K562 (cell line): ENCODE results near the gene FFAR4. TPM values are rescaled to one million over a fixed set of nuclear protein-coding genes. Genes with fewer than 3 reads are reported as not detected.

Experiments used
- ATF3 ChIP-seq, 2 experiments: fragments of 450-650 bp in 1 of 2; sonication (generic) in 1 of 2; formaldehyde crosslinking in 1 of 2; IDR thresholded peaks in 1 of 2; conservative IDR thresholded peaks in 1 of 2; 2 replicates each; pipeline versions ENCODE4 v1.6.1 to v1.8.1; 2016 to 2023; ENCODE audit warnings: mild to moderate bottlenecking in 2 of 2, moderate library complexity in 2 of 2, inconsistent platforms in 1 of 2, missing genetic modification reagents in 1 of 2
- BMI1 ChIP-seq: fragments of 150-350 bp; IDR thresholded peaks from 2 replicates; pipeline ENCODE4 v1.6.1; 2014; ENCODE audit warnings: low read length
- CBX1 ChIP-seq: sonication (generic); IDR thresholded peaks from 2 replicates; pipeline ENCODE4 v1.6.1; 2016; ENCODE audit warnings: antibody characterized with exemption, low read depth, mild to moderate bottlenecking
- CREM ChIP-seq: IDR thresholded peaks from 2 replicates; pipeline ENCODE4 v1.6.1; 2014; ENCODE audit warnings: antibody characterized with exemption, low read depth
- MTA2 ChIP-seq: fragments of 450-650 bp; IDR thresholded peaks from 2 replicates; pipeline ENCODE4 v1.6.1; 2016; ENCODE audit warnings: low read depth
- NFE2 ChIP-seq: IDR thresholded peaks from 2 replicates; pipeline ENCODE4 v1.6.1; 2014; ENCODE audit warnings: antibody characterized with exemption, low read depth
- REST ChIP-seq, 2 experiments: fragments of 450-650 bp; formaldehyde crosslinking in 1 of 2; IDR thresholded peaks; 2 replicates each; pipeline versions ENCODE4 v1.4.0 to v1.6.1; 2014 to 2020; ENCODE audit warnings: mild to moderate bottlenecking in 2 of 2, borderline replicate concordance in 1 of 2, low read depth in 1 of 2
- polyA plus RNA-seq, 8 experiments: library from polyadenylated mRNA; depleted of rRNA in 4 of 8; stranded (reverse) in 5 of 8; unstranded in 3 of 8; fragments of >200 nt; fragmentation: Nextera tagmentation in 2 of 8; fragmentation: Illumina TruSeq in 1 of 8; extraction: Ambion mirVana in 2 of 8; extraction: Trizol in 1 of 8; gene quantifications; 2 replicates each; pipeline versions ENCODE4 v1.2.1 to v1.2.3, GENCODE V29; 2011 to 2014; ENCODE audit warnings: inconsistent platforms in 1 of 8, missing spikeins in 1 of 8
- total RNA-seq, 7 experiments: library from RNA; depleted of rRNA in 6 of 7; stranded (reverse); fragments of >200 nt in 6 of 7; fragmentation: Illumina TruSeq in 2 of 7; extraction: Trizol in 2 of 7; gene quantifications; 2 replicates each; pipeline versions ENCODE4 v1.2.1 to v1.2.3, GENCODE V29; 2011 to 2021; ENCODE audit warnings: low replicate concordance in 1 of 7

Gene FFAR4
- total and polyA plus RNA-seq, 9 of the 15 experiments (the other 6 are each of a cell fraction or from before 2014, with no cell fraction given): not detected

- peak; percentile 46 for TF ChIP-seq REST (IDR thresholded peaks at IDR 0.05; ENCODE audit: borderline replicate concordance)
- no peak for TF ChIP-seq REST (CRISPR knock-in tag; IDR thresholded peaks at IDR 0.05; ENCODE audit: low read depth)
- 0 out of 2 replicates have a peak, but pooled peaks have one; percentile 16 for TF ChIP-seq ATF3 (IDR thresholded peaks at IDR 0.05)
- no peak for TF ChIP-seq ATF3 (CRISPR knock-in tag; conservative IDR thresholded peaks at IDR 0.05)
- TF ChIP-seq NFE2: peak; percentile 26; the same call in 1 of the 2 replicates
- TF ChIP-seq MTA2: no peak
- TF ChIP-seq CREM: peak; percentile 31; the same call in 1 of the 2 replicates
- TF ChIP-seq BMI1: no peak
- TF ChIP-seq CBX1: no peak
- TF ChIP-seq, all 486 proteins: peak for 11
Observed at GRCh38 chr10:93554760-93555432, 11.6 kb upstream of the FFAR4 start (continued).
